H9 (cell line): ENCODE results near the gene RYR1. TPM values are rescaled to one million over a fixed set of nuclear protein-coding genes. Genes with fewer than 3 reads are reported as not detected.
"Not testable (repeated sequence)": the region's sequence is repeated elsewhere in the genome, so short reads cannot be mapped to it uniquely, and the experiment has no call there.

Experiments used
- DNase-seq: peaks from one replicate; pipeline ENCODE4 v3.0.0-alpha.2; 2017
- H2AFZ ChIP-seq: one replicate; pipeline ENCODE4 v1.6.1; 2013; ENCODE audit warnings: mild to moderate bottlenecking, low read length, control low read depth, moderate library complexity
- H2AK5ac ChIP-seq: 2 replicates; pipeline ENCODE4 v1.6.1; 2013; ENCODE audit warnings: low read length, control low read depth, mixed read lengths; ENCODE audit not compliant: insufficient read length
- H2BK120ac ChIP-seq: one replicate; pipeline ENCODE4 v1.6.1; 2013; ENCODE audit warnings: low read depth, mild to moderate bottlenecking, low read length, control low read depth, inconsistent platforms; ENCODE audit not compliant: poor library complexity, severe bottlenecking
- H2BK12ac ChIP-seq: 2 replicates; pipeline ENCODE4 v1.6.1; 2013; ENCODE audit warnings: low read length, control low read depth, mixed read lengths, low read depth; ENCODE audit not compliant: insufficient read length
- H2BK15ac ChIP-seq: 2 replicates; pipeline ENCODE4 v1.6.1; 2013; ENCODE audit warnings: low read depth, low read length, control low read depth
- H2BK20ac ChIP-seq: one replicate; pipeline ENCODE4 v1.6.1; 2013; ENCODE audit warnings: low read depth, mild to moderate bottlenecking, low read length, control low read depth, inconsistent platforms; ENCODE audit not compliant: poor library complexity, severe bottlenecking
- H2BK5ac ChIP-seq: 2 replicates; pipeline ENCODE4 v1.6.1; 2013; ENCODE audit warnings: low read length, control low read depth, mixed read lengths; ENCODE audit not compliant: insufficient read length
- H3K14ac ChIP-seq: 2 replicates; pipeline ENCODE4 v1.6.1; 2013; ENCODE audit warnings: low read length, control low read depth; ENCODE audit not compliant: insufficient read depth
- H3K18ac ChIP-seq: 2 replicates; pipeline ENCODE4 v1.6.1; 2013; ENCODE audit warnings: low read depth, mild to moderate bottlenecking, mixed read lengths, low read length, control low read depth; ENCODE audit not compliant: insufficient read length
- H3K23ac ChIP-seq: 2 replicates; pipeline ENCODE4 v1.6.1; 2013; ENCODE audit warnings: low read length, control low read depth, mixed read lengths, low read depth; ENCODE audit not compliant: insufficient read length
- H3K23me2 ChIP-seq: 2 replicates; pipeline ENCODE4 v1.6.1; 2013; ENCODE audit warnings: low read depth, mild to moderate bottlenecking, mixed read lengths, low read length, control low read depth; ENCODE audit not compliant: insufficient read length, poor library complexity, severe bottlenecking
- H3K27ac ChIP-seq: 2 replicates; pipeline ENCODE4 v1.5.1; 2013; ENCODE audit warnings: low read length, control low read depth, mixed read lengths, low read depth; ENCODE audit not compliant: insufficient read length
- H3K27me3 ChIP-seq: 2 replicates; pipeline ENCODE4 v1.6.1; 2013; ENCODE audit warnings: low read length, control low read depth, inconsistent platforms; ENCODE audit not compliant: insufficient read depth
- H3K4ac ChIP-seq: 2 replicates; pipeline ENCODE4 v1.6.1; 2013; ENCODE audit warnings: low read depth, mild to moderate bottlenecking, control low read depth, inconsistent platforms, low read length, moderate library complexity
- H3K4me1 ChIP-seq: 2 replicates; pipeline ENCODE4 v1.6.1; 2013; ENCODE audit warnings: low read length, control low read depth, inconsistent platforms; ENCODE audit not compliant: insufficient read depth
- H3K4me2 ChIP-seq: 2 replicates; pipeline ENCODE4 v1.6.1; 2013; ENCODE audit warnings: low read length, control low read depth, mixed read lengths; ENCODE audit not compliant: insufficient read length, insufficient read depth
- H3K56ac ChIP-seq: 2 replicates; pipeline ENCODE4 v1.6.1; 2013; ENCODE audit warnings: low read depth, mild to moderate bottlenecking, mixed read lengths, low read length, control low read depth; ENCODE audit not compliant: insufficient read length
- H3K79me1 ChIP-seq: 2 replicates; pipeline ENCODE4 v1.6.1; 2013; ENCODE audit warnings: low read depth, mild to moderate bottlenecking, moderate library complexity, low read length, control low read depth, inconsistent platforms; ENCODE audit not compliant: insufficient read depth, poor library complexity, severe bottlenecking
- H3K79me2 ChIP-seq: 2 replicates; pipeline ENCODE4 v1.6.1; 2013; ENCODE audit warnings: low read length, control low read depth, inconsistent platforms; ENCODE audit not compliant: insufficient read depth
- H3K9ac ChIP-seq: 2 replicates; pipeline ENCODE4 v1.6.1; 2013; ENCODE audit warnings: low read length, control low read depth, mixed read lengths; ENCODE audit not compliant: insufficient read length; ENCODE audit errors: extremely low read depth
- H3K9me3 ChIP-seq: one replicate; pipeline ENCODE4 v1.6.1; 2013; ENCODE audit warnings: low read depth, low read length, inconsistent platforms; ENCODE audit not compliant: control insufficient read depth
- H3T11ph ChIP-seq: one replicate; pipeline ENCODE4 v1.6.1; 2013; ENCODE audit warnings: mild to moderate bottlenecking, low read length, control low read depth, inconsistent platforms
- H4K20me1 ChIP-seq: one replicate; pipeline ENCODE4 v1.6.1; 2013; ENCODE audit not compliant: control insufficient read depth, insufficient read length, insufficient read depth
- H4K5ac ChIP-seq: 2 replicates; pipeline ENCODE4 v1.6.1; 2013; ENCODE audit warnings: low read depth, mild to moderate bottlenecking, mixed read lengths, low read length, control low read depth; ENCODE audit not compliant: insufficient read length
- H4K8ac ChIP-seq: replicated peaks from 2 replicates; pipeline ENCODE4 v1.6.1; 2013; ENCODE audit warnings: low read length, control low read depth, mixed read lengths, low read depth; ENCODE audit not compliant: insufficient read length
- H4K91ac ChIP-seq: 2 replicates; pipeline ENCODE4 v1.6.1; 2013; ENCODE audit warnings: low read depth, mild to moderate bottlenecking, moderate library complexity, mixed read lengths, low read length, control low read depth; ENCODE audit not compliant: insufficient read length
- H3K27ac Mint-ChIP-seq, 3 experiments: 2 replicates in 2 of 3; 3 replicates in 1 of 3; pipeline ENCODE4 v1.8.0; 2020 to 2021; ENCODE audit warnings: mixed read lengths in 3 of 3, mild to moderate bottlenecking in 1 of 3, moderate library complexity in 1 of 3
- H3K27me3 Mint-ChIP-seq: 2 replicates; pipeline ENCODE4 v1.8.0; 2021; ENCODE audit warnings: low read depth, mild to moderate bottlenecking, moderate library complexity, mixed read lengths
- H3K36me3 Mint-ChIP-seq, 3 experiments: 2 replicates in 2 of 3; 3 replicates in 1 of 3; pipeline ENCODE4 v1.8.0; 2020 to 2021; ENCODE audit warnings: low read depth in 3 of 3, mixed read lengths in 3 of 3; ENCODE audit not compliant: insufficient read depth in 1 of 3
- H3K4me1 Mint-ChIP-seq, 2 experiments: 2 replicates each; pipeline ENCODE4 v1.8.0; 2020; ENCODE audit warnings: mixed read lengths in 2 of 2
- H3K4me3 Mint-ChIP-seq, 2 experiments: 2 replicates in 1 of 2; 3 replicates in 1 of 2; pipeline ENCODE4 v1.8.0; 2020 to 2021; ENCODE audit warnings: mild to moderate bottlenecking in 2 of 2, mixed read lengths in 2 of 2, moderate library complexity in 1 of 2
- H3K9me3 Mint-ChIP-seq, 2 experiments: 2 replicates in 1 of 2; 3 replicates in 1 of 2; pipeline ENCODE4 v1.8.0; 2020; ENCODE audit warnings: mild to moderate bottlenecking in 2 of 2, mixed read lengths in 2 of 2, moderate library complexity in 1 of 2
- WGBS: extraction: QIAGEN DNeasy Blood & Tissue Kit; methylation state at CpG from one replicate; pipeline ENCODE4 v1.1.7; 2013; ENCODE audit warnings: missing lambda C conversion rate, low lambda C conversion rate, mixed read lengths; ENCODE audit not compliant: insufficient read length; ENCODE audit errors: extremely low coverage; 5-methylcytosine and 5-hydroxymethylcytosine counted together
- total RNA-seq: library from RNA; stranded (reverse); gene quantifications from 2 replicates; pipeline ENCODE4 v1.2.1, GENCODE V29; 2021
- TF ChIP-seq, protein P1 (sequence below): fragments of 200-600 bp; sonication (generic); conservative IDR thresholded peaks from 3 replicates; pipeline ENCODE4 v1.8.0; 2021; ENCODE audit warnings: antibody characterized with exemption, mild to moderate bottlenecking

The RYR1 gene
- total RNA-seq, 1 experiment from 2014 or later, result 8.9 TPM

DNA sequence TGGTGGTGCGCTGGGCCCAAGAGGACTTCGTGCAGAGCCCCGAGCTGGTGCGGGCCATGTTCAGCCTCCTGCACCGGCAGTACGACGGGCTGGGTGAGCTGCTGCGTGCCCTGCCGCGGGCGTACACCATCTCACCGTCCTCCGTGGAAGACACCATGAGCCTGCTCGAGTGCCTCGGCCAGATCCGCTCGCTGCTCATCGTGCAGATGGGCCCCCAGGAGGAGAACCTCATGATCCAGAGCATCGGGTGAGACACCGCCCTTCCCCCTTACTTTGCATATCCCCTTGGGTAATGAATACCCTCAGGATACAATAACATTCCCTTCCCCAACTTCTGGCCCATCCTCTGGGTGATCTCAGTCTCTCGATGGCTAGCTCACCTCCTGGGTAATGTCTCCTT lies 60.9 kb downstream of the RYR1 start:
- H2BK12ac ChIP-seq, result peak overlapping the region; percentile 17
- H4K91ac ChIP-seq, result no peak overlapping the region
- no peaks in the 10 kb centered on the region for H3K23me2 ChIP-seq
- Mint-ChIP-seq H3K4me1 (peaks cover 12 to 16% of the 10 kb centered on the region in 2 experiments), H3K36me3 (peaks cover 48 to 69% (median 54%) of the 10 kb centered on the region in 3 experiments), H3K27me3 (no peaks in the 10 kb centered on the region), H3K4me3 (no peak overlapping the region; a peak in 2 of 5 replicates), H3K9me3 (no peaks in the 10 kb centered on the region), H3K27ac (peak overlapping the region; percentile 65 to 93 (median 82))
- no peak overlapping the region for H3K56ac ChIP-seq
- H3K27ac ChIP-seq, result no peak overlapping the region
- no peak for DNase-seq
- H2AFZ ChIP-seq, result no peak overlapping the region
- peak overlapping the region; percentile 53 for H3K18ac ChIP-seq
- no peaks in the 10 kb centered on the region for H3K9me3 ChIP-seq
- H2BK5ac ChIP-seq, result no peak overlapping the region
- no peaks in the 10 kb centered on the region for H3K27me3 ChIP-seq
- no peak overlapping the region for H2BK20ac ChIP-seq
- no peaks in the 10 kb centered on the region for H3K79me1 ChIP-seq
- no peaks in the 10 kb centered on the region for H4K20me1 ChIP-seq
- H3K23ac ChIP-seq, result no peak overlapping the region
- no peaks in the 10 kb centered on the region; the same call in 1 of the 2 replicates for H3K4me1 ChIP-seq
- H2AK5ac ChIP-seq, result no peak overlapping the region
- H2BK15ac ChIP-seq, result no peak overlapping the region; the same call in 1 of the 2 replicates
- no peak overlapping the region for H2BK120ac ChIP-seq
- TF ChIP-seq, protein P1, sequence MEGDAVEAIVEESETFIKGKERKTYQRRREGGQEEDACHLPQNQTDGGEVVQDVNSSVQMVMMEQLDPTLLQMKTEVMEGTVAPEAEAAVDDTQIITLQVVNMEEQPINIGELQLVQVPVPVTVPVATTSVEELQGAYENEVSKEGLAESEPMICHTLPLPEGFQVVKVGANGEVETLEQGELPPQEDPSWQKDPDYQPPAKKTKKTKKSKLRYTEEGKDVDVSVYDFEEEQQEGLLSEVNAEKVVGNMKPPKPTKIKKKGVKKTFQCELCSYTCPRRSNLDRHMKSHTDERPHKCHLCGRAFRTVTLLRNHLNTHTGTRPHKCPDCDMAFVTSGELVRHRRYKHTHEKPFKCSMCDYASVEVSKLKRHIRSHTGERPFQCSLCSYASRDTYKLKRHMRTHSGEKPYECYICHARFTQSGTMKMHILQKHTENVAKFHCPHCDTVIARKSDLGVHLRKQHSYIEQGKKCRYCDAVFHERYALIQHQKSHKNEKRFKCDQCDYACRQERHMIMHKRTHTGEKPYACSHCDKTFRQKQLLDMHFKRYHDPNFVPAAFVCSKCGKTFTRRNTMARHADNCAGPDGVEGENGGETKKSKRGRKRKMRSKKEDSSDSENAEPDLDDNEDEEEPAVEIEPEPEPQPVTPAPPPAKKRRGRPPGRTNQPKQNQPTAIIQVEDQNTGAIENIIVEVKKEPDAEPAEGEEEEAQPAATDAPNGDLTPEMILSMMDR, result no peak
- no peak overlapping the region for H3K9ac ChIP-seq
- H3K79me2 ChIP-seq, result no peaks in the 10 kb centered on the region
- H3K4ac ChIP-seq, result no peak overlapping the region
- H3K14ac ChIP-seq, result peak overlapping the region; percentile 88
- H4K8ac ChIP-seq, result no peak overlapping the region
- no CpG with 5 or more reads among the region's 21 CpGs for WGBS
- no peak overlapping the region for H3K4me2 ChIP-seq
- no peak overlapping the region for H3T11ph ChIP-seq
- peak overlapping the region; percentile 64 for H4K5ac ChIP-seq

GRCh38 chr19:38495375-38495774 lies 61.9 kb downstream of the RYR1 start:
- WGBS, result no CpG with 5 or more reads among the region's 2 CpGs
- not testable (repeated sequence) for H2BK12ac ChIP-seq, H4K91ac ChIP-seq, H2AK5ac ChIP-seq, H3K9ac ChIP-seq, H3K4me3 Mint-ChIP-seq, H3K27ac Mint-ChIP-seq, H3K79me1 ChIP-seq, H4K8ac ChIP-seq, H2BK20ac ChIP-seq, H2BK5ac ChIP-seq, H4K20me1 ChIP-seq, H2AFZ ChIP-seq, H3K14ac ChIP-seq, DNase-seq, H3K4ac ChIP-seq, H3K27ac ChIP-seq, H2BK15ac ChIP-seq, H3K9me3 ChIP-seq, H3K27me3 ChIP-seq, H4K5ac ChIP-seq, H3K79me2 ChIP-seq, H2BK120ac ChIP-seq, H3K27me3 Mint-ChIP-seq, H3K56ac ChIP-seq, H3K23me2 ChIP-seq, H3K18ac ChIP-seq, H3K23ac ChIP-seq, H3T11ph ChIP-seq, H3K4me2 ChIP-seq, H3K4me1 ChIP-seq, H3K9me3 Mint-ChIP-seq
- Mint-ChIP-seq H3K36me3 (peaks cover 46 to 65% (median 47%) of the 10 kb centered on the region in 3 experiments), H3K4me1 (peaks cover 12 to 16% of the 10 kb centered on the region in 2 experiments)
